PC-9 (cell line): ENCODE measurements around the gene EPHB3. TPM values are rescaled to one million over a fixed set of nuclear protein-coding genes. Genes with fewer than 3 reads are reported as not detected.
A peak's percentile ranks its signal among the peaks of the same experiment; 100 is the strongest.

ENCODE experiments used
- BruUV-seq: library from RNA; stranded (reverse); fragments of 400-500 nt; replicated peaks from 2 replicates; lab custom pipeline; 2021; lab: Mats Ljungman, UMichigan
- CTCF ChIA-PET: fragments of 300-600 bp; sonication (Branson Sonifier 250); formaldehyde crosslinking; loops from one replicate; lab custom pipeline; 2022; ENCODE audit warnings: antibody characterized with exemption; lab: Charles Lee
- POLR2A ChIA-PET: fragments of 300-600 bp; sonication (Branson Sonifier 250); formaldehyde crosslinking; loops from one replicate; lab custom pipeline; 2022; ENCODE audit warnings: antibody characterized with exemption; ENCODE audit not compliant: unreplicated experiment; lab: Charles Lee
- DNase-seq, 2 experiments: peaks; one replicate each; pipeline versions ENCODE4 v3.0.0 to v3.0.0-alpha.2; 2015 to 2022; ENCODE audit warnings: mixed read lengths in 1 of 2
- H2AFZ ChIP-seq: fragments of 200-600 bp; sonication (generic); 2 replicates; pipeline ENCODE4 v1.8.1; 2017; ENCODE audit warnings: antibody characterized with exemption
- H3F3A ChIP-seq: fragments of 200-600 bp; sonication (generic); 2 replicates; pipeline ENCODE4 v1.8.1; 2017; ENCODE audit warnings: antibody characterized with exemption, mild to moderate bottlenecking, low read depth; ENCODE audit not compliant: insufficient read depth
- H3K27ac ChIP-seq: fragments of 200-600 bp; sonication (generic); 2 replicates; pipeline ENCODE4 v1.6.1; 2016; ENCODE audit warnings: mixed run types
- H3K27me3 ChIP-seq: fragments of 200-600 bp; sonication (generic); 2 replicates; pipeline ENCODE4 v1.6.1; 2016; ENCODE audit warnings: low read depth, mixed run types; ENCODE audit not compliant: insufficient read depth
- H3K36me3 ChIP-seq: fragments of 200-600 bp; sonication (generic); 2 replicates; pipeline ENCODE4 v1.6.1; 2016; ENCODE audit warnings: low read depth, mixed run types
- H3K4me1 ChIP-seq: fragments of 200-600 bp; sonication (generic); replicated peaks from 2 replicates; pipeline ENCODE4 v1.6.1; 2016; ENCODE audit warnings: mixed run types; ENCODE audit not compliant: insufficient read depth
- H3K4me2 ChIP-seq: fragments of 200-600 bp; sonication (generic); 2 replicates; pipeline ENCODE4 v1.6.1; 2017; ENCODE audit warnings: mixed run types
- H3K4me3 ChIP-seq: fragments of 200-600 bp; sonication (generic); 2 replicates; pipeline ENCODE4 v1.6.1; 2016; ENCODE audit warnings: mixed run types
- H3K79me2 ChIP-seq: fragments of 200-600 bp; sonication (generic); 2 replicates; pipeline ENCODE4 v1.6.1; 2017; ENCODE audit warnings: low read depth, mixed run types
- H3K9me2 ChIP-seq: fragments of 200-600 bp; sonication (generic); 2 replicates; pipeline ENCODE4 v1.8.1; 2017; ENCODE audit warnings: mild to moderate bottlenecking; ENCODE audit not compliant: insufficient read depth
- H3K9me3 ChIP-seq: fragments of 200-600 bp; sonication (generic); 2 replicates; pipeline ENCODE4 v1.8.1; 2016; ENCODE audit warnings: low read depth; ENCODE audit not compliant: insufficient read depth
- H4K20me1 ChIP-seq: fragments of 200-600 bp; sonication (generic); 2 replicates; pipeline ENCODE4 v1.8.1; 2017; ENCODE audit not compliant: insufficient read depth
- CTCF ChIP-seq: fragments of 200-600 bp; sonication (generic); conservative IDR thresholded peaks from 2 replicates; pipeline ENCODE4 v1.6.1; 2017; ENCODE audit warnings: mixed run types, antibody characterized with exemption, mild to moderate bottlenecking, moderate library complexity
- EZH2 ChIP-seq: fragments of 200-600 bp; sonication (generic); IDR thresholded peaks from 2 replicates; pipeline ENCODE4 v1.8.0; 2017; ENCODE audit warnings: antibody characterized with exemption, low read depth
- intact Hi-C: fragments of 100-400 bp; cut with micrococcal nuclease; formaldehyde crosslinking; loops from one replicate; pipeline ENCODE4 v1.10.0; 2022; ENCODE audit not compliant: unreplicated experiment
- total RNA-seq: library from RNA; stranded (reverse); gene quantifications from 2 replicates; pipeline ENCODE4 v1.2.3, GENCODE V29; 2021

EPHB3 gene
- total RNA-seq, 1 experiment from 2014 or later: 15.7 TPM

DNA sequence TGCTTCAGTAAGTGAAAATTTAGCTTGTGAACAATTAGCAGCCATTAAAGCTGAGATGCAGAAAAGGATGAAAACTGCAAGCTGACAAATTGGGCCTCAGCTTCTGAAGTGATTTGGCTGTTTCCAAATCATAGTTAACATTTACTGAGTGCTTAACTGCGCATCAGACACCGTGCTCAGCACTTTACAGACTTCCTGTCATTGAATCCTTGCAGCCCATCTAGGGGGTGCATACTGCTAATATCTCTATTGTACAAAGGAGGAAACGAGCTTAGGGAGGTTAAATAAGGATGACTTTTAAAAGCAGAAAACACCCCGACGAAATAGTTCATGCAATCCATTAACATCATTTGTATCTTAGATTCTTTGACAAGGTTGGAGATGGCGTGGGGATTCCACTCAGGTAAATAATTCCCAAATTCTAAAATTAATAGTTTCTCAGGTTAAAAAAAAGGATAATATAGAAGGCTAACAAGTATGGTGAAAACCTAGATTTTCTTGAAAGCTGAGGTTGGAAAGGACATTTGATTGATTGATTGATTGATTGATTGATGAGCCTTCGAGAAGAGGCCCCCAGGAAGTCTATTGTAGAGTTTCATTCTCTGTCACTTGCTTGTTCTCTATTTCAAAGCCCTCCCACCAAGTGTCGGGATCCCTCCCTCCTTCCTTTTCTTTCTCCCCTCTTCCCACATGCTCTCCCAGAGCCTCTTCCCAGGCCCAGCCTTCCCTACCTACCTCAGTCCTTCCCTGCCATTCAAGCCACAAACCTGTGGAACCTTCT, 23.5 kb upstream of the EPHB3 start:
- DNase-seq: no peak
- no peak overlapping the region for H3K4me2 ChIP-seq
- ChIA-PET CTCF (interaction anchor here (0.5 to 6.9 kb wide), 3 partner anchors 123 to 1353 kb away, joined by 3 to 75 read pairs (median 4); no protein-coding TSS in a partner anchor), POLR2A (no interaction called here)
- peaks cover 90% of the 10 kb centered on the region for H3K27me3 ChIP-seq
- H3K27ac ChIP-seq: no peak overlapping the region
- H3K9me3 ChIP-seq: no peaks in the 10 kb centered on the region
- H3K36me3 ChIP-seq: no peaks in the 10 kb centered on the region
- H3K9me2 ChIP-seq: no peaks in the 10 kb centered on the region
- BruUV-seq: no TSS peak
- H2AFZ ChIP-seq: no peak overlapping the region
- no peaks in the 10 kb centered on the region for H3K79me2 ChIP-seq
- TF ChIP-seq EZH2 (no peak), CTCF (no peak)
- intact Hi-C loops: no loop called here
- H3F3A ChIP-seq: no peaks in the 10 kb centered on the region
- H3K4me3 ChIP-seq: no peak overlapping the region
- no peaks in the 10 kb centered on the region for H3K4me1 ChIP-seq
- no peaks in the 10 kb centered on the region for H4K20me1 ChIP-seq

DNA sequence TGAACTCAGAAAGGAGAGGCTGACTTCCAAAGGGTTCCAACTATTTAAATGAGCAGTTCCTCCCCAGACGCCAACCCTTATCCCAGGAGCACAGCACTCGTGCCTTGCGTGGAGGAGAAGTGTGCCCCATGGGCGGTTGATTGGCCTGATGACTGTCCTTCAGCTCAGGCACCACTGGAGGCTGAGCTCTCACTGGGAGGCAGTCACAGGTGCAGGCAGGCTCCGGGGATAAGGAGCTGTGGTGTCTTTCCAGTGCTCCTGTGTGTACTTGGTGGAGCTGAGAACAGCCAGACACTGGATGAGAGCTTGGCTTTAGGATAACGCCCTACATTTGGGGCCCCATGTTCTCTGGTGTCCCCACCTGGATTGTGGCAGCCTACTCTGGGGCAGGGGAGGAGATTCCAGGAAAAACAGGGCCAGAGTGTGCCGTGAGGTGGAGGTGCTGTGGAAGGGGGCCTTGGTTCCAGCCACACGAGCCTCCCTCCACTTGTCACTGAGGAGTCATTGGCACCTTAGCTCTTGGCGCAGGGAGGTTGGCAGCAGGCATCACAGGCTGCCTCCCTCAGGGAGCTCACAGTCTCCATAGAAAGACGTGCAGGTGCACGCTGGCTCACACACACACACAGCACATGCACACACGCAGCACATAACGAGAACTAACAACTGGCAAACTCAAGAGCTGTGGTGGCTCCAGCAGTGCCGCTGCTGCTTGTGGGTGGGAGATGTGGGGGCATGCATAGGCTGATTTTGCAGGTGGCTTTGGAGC, 22.7 kb upstream of the EPHB3 start:
- intact Hi-C loops: no loop called here
- H4K20me1 ChIP-seq: no peaks in the 10 kb centered on the region
- H3K79me2 ChIP-seq: no peaks in the 10 kb centered on the region
- no peak overlapping the region for H2AFZ ChIP-seq
- no peaks in the 10 kb centered on the region for H3K9me2 ChIP-seq
- no peaks in the 10 kb centered on the region for H3F3A ChIP-seq
- ChIA-PET POLR2A (interaction anchor here (0.7 kb wide), 1 partner anchor 458 kb away, joined by 3 read pairs; no protein-coding TSS in a partner anchor), CTCF (interaction anchor here (0.7 to 6.9 kb wide), 2 partner anchors 65 to 166 kb away, joined by 3 to 75 read pairs; no protein-coding TSS in a partner anchor)
- H3K4me3 ChIP-seq: no peak overlapping the region
- H3K27ac ChIP-seq: no peak overlapping the region
- TF ChIP-seq EZH2 (no peak), CTCF (no peak)
- no TSS peak for BruUV-seq
- H3K4me2 ChIP-seq: no peak overlapping the region
- H3K27me3 ChIP-seq: peaks cover 90% of the 10 kb centered on the region
- H3K9me3 ChIP-seq: no peaks in the 10 kb centered on the region
- DNase-seq: no peak
- no peaks in the 10 kb centered on the region for H3K4me1 ChIP-seq
- no peaks in the 10 kb centered on the region for H3K36me3 ChIP-seq

DNA sequence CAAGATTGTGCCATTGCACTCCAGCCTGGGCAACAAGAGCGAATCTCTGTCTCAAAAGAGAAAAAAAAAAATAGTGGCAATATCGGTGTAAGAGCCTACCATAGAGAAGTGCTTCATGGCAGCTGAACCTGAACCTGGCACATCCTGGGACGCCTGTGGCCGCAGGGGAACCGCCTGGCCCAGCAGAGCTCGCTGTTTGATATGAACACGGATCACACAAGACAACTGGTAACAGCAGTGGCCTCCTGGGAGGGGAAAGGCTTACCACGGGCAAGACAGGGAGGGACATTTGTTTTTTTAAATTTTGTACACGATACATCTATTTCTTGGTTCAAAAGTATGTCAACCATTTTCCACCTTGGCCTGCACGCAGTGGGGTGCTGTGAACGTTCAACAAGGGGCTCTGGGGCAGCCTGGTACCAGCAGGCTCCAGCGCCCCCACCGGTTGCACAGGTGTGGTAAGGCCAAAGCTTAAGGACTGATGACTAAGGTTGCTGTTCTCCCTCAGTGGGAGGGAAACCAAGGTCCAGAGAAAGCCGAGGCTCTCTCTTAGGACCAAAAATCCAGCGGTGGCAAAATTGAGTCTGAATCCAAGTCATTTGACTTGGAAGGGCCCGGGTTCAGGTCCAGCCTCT, 21.7 kb upstream of the EPHB3 start:
- intact Hi-C loops: loop anchor here (2.0 to 10.0 kb wide), 4 partner anchors 27 to 395 kb away; no protein-coding TSS in a partner anchor
- Histone ChIP-seq H3K9me3 (no peaks in the 10 kb centered on the region), H4K20me1 (no peaks in the 10 kb centered on the region), H3K27ac (no peak overlapping the region), H3K4me2 (no peak overlapping the region), H3F3A (no peaks in the 10 kb centered on the region), H3K27me3 (peaks cover 81% of the 10 kb centered on the region), H3K4me1 (no peaks in the 10 kb centered on the region), H2AFZ (no peak overlapping the region), H3K79me2 (no peaks in the 10 kb centered on the region), H3K9me2 (no peaks in the 10 kb centered on the region), H3K4me3 (no peak overlapping the region), H3K36me3 (no peaks in the 10 kb centered on the region)
- ChIA-PET POLR2A (interaction anchor here (0.6 kb wide), 2 partner anchors 115 to 228 kb away, joined by 3 to 9 read pairs; no protein-coding TSS in a partner anchor), CTCF (interaction anchor here (0.5 to 6.9 kb wide), 6 partner anchors 15 to 650 kb away, joined by 3 to 75 read pairs (median 8); no protein-coding TSS in a partner anchor)
- BruUV-seq: no TSS peak
- DNase-seq: no peak
- TF ChIP-seq EZH2 (no peak), CTCF (0 out of 2 replicates have a peak, but pooled peaks have one; percentile 14)
